ENCODE results near the gene MYH15. TPM values are rescaled to one million over a fixed set of nuclear protein-coding genes. Genes with fewer than 3 reads are reported as not detected.

Gene MYH15
- total and polyA plus RNA-seq, 8 donors: 0.05 to 0.37 (median 0.11) TPM; not detected in 4

GRCh38 chr3:108338901-108339545 lies 171.4 kb downstream of the MYH15 start:
- Histone ChIP-seq H3K4me3 (no peak overlapping the region), H3K4me1 (no peaks in the 10 kb centered on the region), H3K36me3 (no peaks in the 10 kb centered on the region), H3K27me3 (no peaks in the 10 kb centered on the region), H3K27ac (no peak overlapping the region), H3K9me3 (no peaks in the 10 kb centered on the region)
- TF ChIP-seq POLR2AphosphoS5 (IDR thresholded peaks at IDR 0.05): no peak
- no peak for TF ChIP-seq EP300 (IDR thresholded peaks at IDR 0.05)
- TF ChIP-seq, protein P1, sequence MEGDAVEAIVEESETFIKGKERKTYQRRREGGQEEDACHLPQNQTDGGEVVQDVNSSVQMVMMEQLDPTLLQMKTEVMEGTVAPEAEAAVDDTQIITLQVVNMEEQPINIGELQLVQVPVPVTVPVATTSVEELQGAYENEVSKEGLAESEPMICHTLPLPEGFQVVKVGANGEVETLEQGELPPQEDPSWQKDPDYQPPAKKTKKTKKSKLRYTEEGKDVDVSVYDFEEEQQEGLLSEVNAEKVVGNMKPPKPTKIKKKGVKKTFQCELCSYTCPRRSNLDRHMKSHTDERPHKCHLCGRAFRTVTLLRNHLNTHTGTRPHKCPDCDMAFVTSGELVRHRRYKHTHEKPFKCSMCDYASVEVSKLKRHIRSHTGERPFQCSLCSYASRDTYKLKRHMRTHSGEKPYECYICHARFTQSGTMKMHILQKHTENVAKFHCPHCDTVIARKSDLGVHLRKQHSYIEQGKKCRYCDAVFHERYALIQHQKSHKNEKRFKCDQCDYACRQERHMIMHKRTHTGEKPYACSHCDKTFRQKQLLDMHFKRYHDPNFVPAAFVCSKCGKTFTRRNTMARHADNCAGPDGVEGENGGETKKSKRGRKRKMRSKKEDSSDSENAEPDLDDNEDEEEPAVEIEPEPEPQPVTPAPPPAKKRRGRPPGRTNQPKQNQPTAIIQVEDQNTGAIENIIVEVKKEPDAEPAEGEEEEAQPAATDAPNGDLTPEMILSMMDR (IDR thresholded peaks at IDR 0.05): no peak
- TF ChIP-seq POLR2A (IDR thresholded peaks at IDR 0.05): no peak
- DNase-seq: no peak
- intact Hi-C loops (cut with DNase I; ENCODE audit: low total_unique reads): no loop called here

GRCh38 chr3:108334701-108335100 lies 175.7 kb downstream of the MYH15 start:
- intact Hi-C loops (cut with DNase I; ENCODE audit: low total_unique reads): no loop called here
- no peak overlapping the region for H3K27ac ChIP-seq
- DNase-seq: no peak
- no peaks in the 10 kb centered on the region for H3K4me1 ChIP-seq
- no peaks in the 10 kb centered on the region for H3K27me3 ChIP-seq
- no peaks in the 10 kb centered on the region for H3K36me3 ChIP-seq
- TF ChIP-seq, protein P1 (IDR thresholded peaks at IDR 0.05): no peak
- H3K9me3 ChIP-seq: no peaks in the 10 kb centered on the region
- 82 to 97% (median 92%) methylated on average over 1 of the region's 1 CpG for WGBS, 5 donors
- no peak overlapping the region for H3K4me3 ChIP-seq

- Histone ChIP-seq H3K9me3 (no peaks in the 10 kb centered on the region), H3K27ac (no peak overlapping the region), H3K4me3 (no peak overlapping the region), H3K27me3 (no peaks in the 10 kb centered on the region), H3K4me1 (no peaks in the 10 kb centered on the region), H3K36me3 (no peaks in the 10 kb centered on the region)
- TF ChIP-seq EP300 (IDR thresholded peaks at IDR 0.05): no peak
- TF ChIP-seq POLR2AphosphoS5 (IDR thresholded peaks at IDR 0.05): no peak
- TF ChIP-seq, protein P1 (IDR thresholded peaks at IDR 0.05): no peak
- intact Hi-C loops (cut with DNase I; ENCODE audit: low total_unique reads): no loop called here
- 86 to 100% (median 97%) methylated on average over 1 of the region's 1 CpG for WGBS, 5 donors
- DNase-seq: no peak
Observed at GRCh38 chr3:108333961-108334360, 176.4 kb downstream of the MYH15 start.

- Histone ChIP-seq H3K4me3 (no peak overlapping the region), H3K4me1 (no peaks in the 10 kb centered on the region), H3K9me3 (no peaks in the 10 kb centered on the region), H3K27ac (no peak overlapping the region), H3K36me3 (no peaks in the 10 kb centered on the region), H3K27me3 (no peaks in the 10 kb centered on the region)
- intact Hi-C loops (cut with DNase I; ENCODE audit: low total_unique reads): no loop called here
- TF ChIP-seq EP300 (IDR thresholded peaks at IDR 0.05): no peak
- TF ChIP-seq POLR2AphosphoS5 (IDR thresholded peaks at IDR 0.05): no peak
- no peak for TF ChIP-seq POLR2A (IDR thresholded peaks at IDR 0.05)
- TF ChIP-seq, protein P1 (IDR thresholded peaks at IDR 0.05): no peak
- 86 to 93% (median 91%) methylated on average over 3 of the region's 3 CpGs for WGBS, 5 donors
- DNase-seq: no peak
Observed at GRCh38 chr3:108331792-108332191, 178.6 kb downstream of the MYH15 start.

Other genes with a start within 250 kb of the MYH15 start
- gene HHLA2, start 214.0 kb downstream of the MYH15 start, total RNA-seq: 10 to 100 TPM in 2 of 5 donors, 1 to 10 TPM in 1, under 1 TPM in 1, not detected in 1; 0.87 to 18.8 (median 9.6) TPM
- 1 to 10 TPM in 2 of 3 donors, under 1 TPM in 1; 0.23 to 2.7 (median 1.2) TPM for gene HHLA2, start 214.0 kb downstream of the MYH15 start, polyA plus RNA-seq
- 10 to 100 TPM in 2 of 5 donors, 1 to 10 TPM in 1, under 1 TPM in 1, not detected in 1; 0.58 to 26.4 (median 8.0) TPM for gene CIP2A, start 78.8 kb upstream of the MYH15 start, total RNA-seq
- gene CIP2A, start 78.8 kb upstream of the MYH15 start, polyA plus RNA-seq: 1 to 10 TPM; 1.3 to 1.8 (median 1.4) TPM
- gene DZIP3, start 79.1 kb upstream of the MYH15 start, total RNA-seq: 10 to 100 TPM in 2 of 5 donors, 1 to 10 TPM in 3; 2.0 to 28.6 (median 9.1) TPM
- gene DZIP3, start 79.1 kb upstream of the MYH15 start, polyA plus RNA-seq: 1 to 10 TPM; 1.2 to 2.2 (median 1.7) TPM
- gene RETNLB, start 246.8 kb upstream of the MYH15 start, total RNA-seq: 100 to 1,000 TPM in 1 of 5 donors, not detected in 4; 103 TPM
- not detected for gene RETNLB, start 246.8 kb upstream of the MYH15 start, polyA plus RNA-seq